DOHH2 (cell line): ENCODE results near the gene VPS8.

Experiments
- EZH2phosphoT487 ChIP-seq: fragments of 200-600 bp; sonication (generic); IDR thresholded peaks from 2 replicates; pipeline ENCODE4 v1.6.1; 2017; ENCODE audit warnings: borderline replicate concordance, mild to moderate bottlenecking, antibody characterized with exemption, low read length, moderate library complexity, mixed read lengths
- TF ChIP-seq, protein P1 (sequence below): fragments of 200-600 bp; sonication (generic); IDR thresholded peaks from one replicate; pipeline ENCODE4 v1.5.1; 2014; ENCODE audit warnings: antibody characterized with exemption, mild to moderate bottlenecking, low read depth, low read length; ENCODE audit not compliant: poor library complexity, severe bottlenecking

DNA sequence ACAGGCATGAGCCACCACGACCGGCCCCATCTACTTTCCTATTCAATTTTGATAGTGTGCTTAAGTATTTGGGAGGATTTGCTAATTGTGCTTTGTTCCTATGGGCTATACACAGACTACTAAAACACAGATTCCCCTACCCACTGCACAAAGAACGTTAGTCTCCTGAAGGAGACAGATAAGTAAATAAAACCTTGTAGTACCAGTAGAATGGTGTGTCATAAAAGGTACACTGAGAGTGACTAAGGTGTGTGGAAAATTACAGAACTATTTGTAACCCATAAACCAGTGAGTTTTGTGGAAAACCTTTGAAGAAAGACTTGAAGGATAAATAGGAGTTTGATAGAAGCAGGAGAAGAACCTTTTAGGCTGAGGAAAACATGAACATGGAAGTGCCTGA lies 158.2 kb downstream of the VPS8 start:
- no peak for TF ChIP-seq EZH2phosphoT487
- TF ChIP-seq, protein P1, sequence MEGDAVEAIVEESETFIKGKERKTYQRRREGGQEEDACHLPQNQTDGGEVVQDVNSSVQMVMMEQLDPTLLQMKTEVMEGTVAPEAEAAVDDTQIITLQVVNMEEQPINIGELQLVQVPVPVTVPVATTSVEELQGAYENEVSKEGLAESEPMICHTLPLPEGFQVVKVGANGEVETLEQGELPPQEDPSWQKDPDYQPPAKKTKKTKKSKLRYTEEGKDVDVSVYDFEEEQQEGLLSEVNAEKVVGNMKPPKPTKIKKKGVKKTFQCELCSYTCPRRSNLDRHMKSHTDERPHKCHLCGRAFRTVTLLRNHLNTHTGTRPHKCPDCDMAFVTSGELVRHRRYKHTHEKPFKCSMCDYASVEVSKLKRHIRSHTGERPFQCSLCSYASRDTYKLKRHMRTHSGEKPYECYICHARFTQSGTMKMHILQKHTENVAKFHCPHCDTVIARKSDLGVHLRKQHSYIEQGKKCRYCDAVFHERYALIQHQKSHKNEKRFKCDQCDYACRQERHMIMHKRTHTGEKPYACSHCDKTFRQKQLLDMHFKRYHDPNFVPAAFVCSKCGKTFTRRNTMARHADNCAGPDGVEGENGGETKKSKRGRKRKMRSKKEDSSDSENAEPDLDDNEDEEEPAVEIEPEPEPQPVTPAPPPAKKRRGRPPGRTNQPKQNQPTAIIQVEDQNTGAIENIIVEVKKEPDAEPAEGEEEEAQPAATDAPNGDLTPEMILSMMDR = no peak
